Measurements from ENCODE around the gene SLC46A3. TPM values are rescaled to one million over a fixed set of nuclear protein-coding genes. Genes with fewer than 3 reads are reported as not detected.
A peak's percentile ranks its signal among the peaks of the same experiment; 100 is the strongest.
"Not testable (repeated sequence)": the region's sequence is repeated elsewhere in the genome, so short reads cannot be mapped to it uniquely, and the experiment has no call there.

The SLC46A3 gene
- total RNA-seq, 1 experiment from 2014 or later, result 0.94 TPM

DNA sequence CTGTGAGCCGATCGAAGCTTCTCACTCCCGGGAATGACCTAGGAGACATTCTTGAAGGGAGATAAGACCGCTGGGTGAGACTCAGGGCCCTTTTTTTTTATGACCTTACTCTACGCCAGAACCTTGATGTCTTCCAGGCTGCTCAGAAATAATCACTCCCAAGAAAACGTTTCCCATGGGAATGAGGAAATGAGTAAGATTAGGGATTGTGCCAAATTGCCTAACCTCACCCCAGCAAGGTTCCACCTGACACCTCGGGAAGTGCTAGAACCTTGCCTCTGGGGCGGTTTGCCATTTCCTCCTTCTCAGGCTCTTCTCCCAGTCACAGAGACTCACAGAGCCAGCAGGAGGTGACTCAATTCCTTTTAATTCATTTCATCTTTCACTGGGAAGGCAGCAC lies 2.3 kb downstream of the SLC46A3 start:
- no peak overlapping the region for H3K4me3 ChIP-seq (ENCODE audit: insufficient read depth, low read depth, low read length)
- peaks cover 18% of the 10 kb centered on the region for H3K27me3 ChIP-seq (ENCODE audit: control insufficient read depth, insufficient read depth, low read length)
- DNase-seq, result no peak
- no peaks in the 10 kb centered on the region for H3K36me3 ChIP-seq (replicated peaks; ENCODE audit: control insufficient read depth, insufficient read depth, low read length)

DNA sequence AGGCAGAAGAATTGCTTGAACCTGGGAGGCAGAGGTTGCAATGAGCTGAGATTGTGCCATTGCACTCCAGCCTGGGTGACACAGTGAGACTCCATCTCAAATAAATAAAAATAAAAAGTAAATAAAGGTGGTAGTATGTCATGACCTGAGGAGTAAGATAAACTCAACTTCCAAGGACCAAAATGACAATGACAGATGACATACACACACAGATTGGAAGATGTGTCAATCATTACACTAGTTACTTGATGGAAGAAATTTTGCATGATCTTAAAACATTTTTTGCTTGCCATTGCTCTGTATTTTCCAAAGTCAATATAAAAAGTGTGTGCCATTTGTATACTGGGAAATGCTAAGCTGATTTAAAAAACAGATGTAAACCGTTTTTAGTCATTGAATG lies 4.1 kb downstream of the SLC46A3 start:
- Histone ChIP-seq H3K36me3 (replicated peaks; ENCODE audit: control insufficient read depth, insufficient read depth, low read length) (no peaks in the 10 kb centered on the region), H3K4me3 (ENCODE audit: insufficient read depth, low read depth, low read length) (no peak overlapping the region)
- no peak for DNase-seq

DNA sequence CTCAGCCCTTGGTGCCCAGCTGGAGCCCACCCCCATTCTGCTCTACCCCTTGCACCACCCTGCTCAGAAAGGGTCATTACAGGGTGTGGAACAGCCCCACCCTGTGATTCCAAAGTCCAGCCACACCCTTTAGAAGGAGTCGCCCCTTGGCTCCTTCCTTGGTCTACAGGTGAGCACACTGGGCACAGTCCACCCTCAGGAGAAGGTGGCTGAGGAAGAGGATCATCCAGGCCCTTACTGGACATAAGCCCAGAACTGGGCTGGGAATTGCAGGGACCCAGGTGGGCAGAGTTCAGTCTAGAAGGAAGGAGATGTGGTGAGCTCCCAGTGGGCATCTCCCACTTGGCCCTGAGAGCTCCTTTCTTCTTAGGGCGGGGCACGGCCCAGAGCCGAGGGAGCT lies 8.6 kb downstream of the SLC46A3 start:
- Histone ChIP-seq H3K36me3 (replicated peaks; ENCODE audit: control insufficient read depth, insufficient read depth, low read length) (no peaks in the 10 kb centered on the region), H3K4me3 (ENCODE audit: insufficient read depth, low read depth, low read length) (no peak overlapping the region), H3K27me3 (ENCODE audit: control insufficient read depth, insufficient read depth, low read length) (no peaks in the 10 kb centered on the region)
- no peak for DNase-seq

More for the DNA sequence above, 4.1 kb downstream of the SLC46A3 start:
- H3K27me3 ChIP-seq (ENCODE audit: control insufficient read depth, insufficient read depth, low read length), result peaks cover 17% of the 10 kb centered on the region

DNA sequence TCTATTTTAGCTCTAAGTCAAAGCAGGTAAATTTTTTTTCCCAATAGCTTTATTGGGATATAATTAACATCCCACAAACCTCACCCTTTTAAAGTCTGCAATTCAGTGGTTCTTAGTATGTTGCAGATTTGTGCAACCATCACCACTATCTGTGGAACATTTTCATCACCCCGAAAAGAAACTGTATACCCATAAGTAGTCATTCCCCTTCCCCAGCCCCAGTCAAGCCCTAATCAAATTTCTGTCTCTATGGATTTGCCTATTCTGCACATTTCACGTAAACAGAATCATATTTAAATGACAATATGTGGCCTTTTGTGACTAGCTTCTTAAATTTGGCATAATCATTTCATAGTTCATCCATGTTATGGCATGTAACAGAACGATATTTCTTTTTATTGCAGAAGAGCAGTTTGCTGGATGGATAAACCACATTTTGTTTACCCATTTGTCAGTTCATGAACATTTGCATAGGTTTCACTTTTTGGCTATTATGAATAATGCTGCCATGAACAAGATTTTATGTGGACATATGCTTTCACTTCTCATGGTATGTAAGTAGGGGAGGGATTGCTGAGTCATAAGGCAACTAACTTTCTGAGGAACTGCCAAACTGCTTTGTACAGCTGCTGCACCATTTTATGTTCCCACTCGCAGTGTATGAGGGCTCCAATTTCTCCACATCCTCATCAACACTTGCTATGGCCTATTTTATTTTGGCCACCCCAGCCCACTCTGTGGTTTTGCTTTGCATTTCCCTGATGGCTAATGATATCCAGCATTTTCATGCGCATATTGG lies 10.9 kb downstream of the SLC46A3 start:
- Histone ChIP-seq H3K4me3 (ENCODE audit: insufficient read depth, low read depth, low read length) (no peak overlapping the region), H3K36me3 (replicated peaks; ENCODE audit: control insufficient read depth, insufficient read depth, low read length) (no peaks in the 10 kb centered on the region), H3K27me3 (ENCODE audit: control insufficient read depth, insufficient read depth, low read length) (no peaks in the 10 kb centered on the region)
- no peak for DNase-seq

DNA sequence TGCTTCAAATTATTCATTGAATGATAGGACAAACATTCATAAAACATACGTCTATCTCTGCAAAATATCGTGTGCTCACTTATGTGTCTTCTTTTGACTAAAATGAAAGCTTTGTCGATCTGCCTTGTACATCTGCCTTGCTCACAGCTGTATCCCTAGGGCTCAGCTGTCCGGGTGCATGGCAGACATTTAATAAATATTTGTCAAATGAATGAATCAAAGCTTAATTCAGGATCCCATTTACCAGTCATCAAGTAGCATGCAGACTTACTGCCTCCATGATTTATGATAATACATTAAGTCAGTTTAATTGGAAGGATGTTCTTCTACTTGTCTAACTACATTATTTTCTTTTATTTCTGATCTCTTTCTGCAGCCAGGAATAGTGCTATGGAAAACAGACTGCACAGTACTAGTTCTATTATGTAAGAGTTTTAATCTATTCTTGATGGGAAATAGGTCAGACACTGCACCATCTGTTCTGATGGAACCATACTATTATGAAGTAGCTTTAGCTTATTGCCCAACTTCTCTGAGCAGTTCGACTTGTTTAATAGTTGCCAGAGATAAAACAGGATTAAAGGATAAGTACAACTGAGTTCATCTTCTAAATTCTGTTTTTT lies 13.2 kb downstream of the SLC46A3 start:
- no peak for DNase-seq
- no peaks in the 10 kb centered on the region for H3K27me3 ChIP-seq (ENCODE audit: control insufficient read depth, insufficient read depth, low read length)
- no peaks in the 10 kb centered on the region for H3K36me3 ChIP-seq (replicated peaks; ENCODE audit: control insufficient read depth, insufficient read depth, low read length)
- no peak overlapping the region for H3K4me3 ChIP-seq (ENCODE audit: insufficient read depth, low read depth, low read length)

DNA sequence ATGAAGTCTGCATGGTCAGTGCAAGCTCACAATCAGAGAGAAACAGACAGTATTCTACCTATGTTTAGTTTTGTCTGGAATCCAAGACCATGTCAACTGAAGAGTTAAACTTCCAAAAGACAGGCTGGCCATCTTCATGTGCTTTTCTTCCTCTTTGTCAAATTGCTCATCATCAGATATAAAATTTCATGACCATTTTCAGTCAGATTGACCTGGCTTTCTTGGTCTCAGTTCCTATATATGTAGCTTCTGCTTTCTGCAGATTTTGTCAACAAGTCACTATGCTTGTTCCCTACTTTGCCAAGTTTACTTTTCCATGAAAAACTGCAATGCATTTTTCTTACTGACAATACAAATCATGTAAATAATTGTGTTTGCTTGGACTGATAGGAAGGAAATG lies 13.9 kb downstream of the SLC46A3 start:
- no peaks in the 10 kb centered on the region for H3K27me3 ChIP-seq (ENCODE audit: control insufficient read depth, insufficient read depth, low read length)
- H3K4me3 ChIP-seq (ENCODE audit: insufficient read depth, low read depth, low read length), result no peak overlapping the region
- no peak for DNase-seq
- H3K36me3 ChIP-seq (replicated peaks; ENCODE audit: control insufficient read depth, insufficient read depth, low read length), result no peaks in the 10 kb centered on the region

DNA sequence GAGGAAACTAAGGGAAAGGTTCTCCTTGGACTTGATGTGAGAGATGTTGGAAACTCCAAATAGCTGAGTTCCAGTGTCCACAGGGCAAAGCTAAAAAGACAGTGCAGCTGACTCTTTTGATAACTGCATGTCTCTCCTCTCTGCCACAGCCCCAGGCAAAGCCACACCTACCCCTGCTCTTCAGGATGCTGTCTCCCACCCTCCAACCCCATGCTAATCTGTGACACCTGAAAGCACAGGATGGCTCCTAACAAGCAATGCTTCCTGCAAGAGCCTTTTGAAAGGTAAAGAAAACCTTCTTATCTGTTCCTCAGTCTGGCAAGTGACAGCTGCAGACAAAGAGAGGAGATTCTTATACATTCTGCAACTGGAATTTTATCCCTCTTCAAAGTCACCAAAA lies 14.5 kb downstream of the SLC46A3 start:
- H3K4me3 ChIP-seq (ENCODE audit: insufficient read depth, low read depth, low read length), result no peak overlapping the region
- DNase-seq, result no peak
- H3K27me3 ChIP-seq (ENCODE audit: control insufficient read depth, insufficient read depth, low read length), result no peaks in the 10 kb centered on the region
- no peaks in the 10 kb centered on the region for H3K36me3 ChIP-seq (replicated peaks; ENCODE audit: control insufficient read depth, insufficient read depth, low read length)

DNA sequence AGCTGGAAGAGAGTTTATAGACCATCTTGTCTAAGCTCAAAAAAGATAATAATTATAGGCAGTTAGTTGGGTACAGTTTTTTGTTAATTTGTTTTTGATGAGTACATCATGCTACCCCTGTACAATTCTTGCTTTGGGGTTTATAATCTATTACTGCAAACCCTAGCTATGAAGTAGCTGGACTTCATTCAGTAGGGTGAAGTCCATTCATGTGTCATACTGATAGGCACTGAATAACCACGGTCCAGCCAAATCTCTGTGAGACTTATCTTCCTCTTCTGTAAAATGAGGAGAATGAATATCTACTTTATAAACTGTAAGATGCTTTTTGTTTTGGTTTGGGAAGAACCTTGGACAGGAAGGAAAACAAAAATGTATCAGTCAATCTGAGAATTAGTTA lies 19.5 kb downstream of the SLC46A3 start:
- Histone ChIP-seq H3K27me3 (ENCODE audit: control insufficient read depth, insufficient read depth, low read length) (no peaks in the 10 kb centered on the region), H3K36me3 (replicated peaks; ENCODE audit: control insufficient read depth, insufficient read depth, low read length) (no peaks in the 10 kb centered on the region), H3K4me3 (ENCODE audit: insufficient read depth, low read depth, low read length) (no peak overlapping the region)
- no peak for DNase-seq

DNA sequence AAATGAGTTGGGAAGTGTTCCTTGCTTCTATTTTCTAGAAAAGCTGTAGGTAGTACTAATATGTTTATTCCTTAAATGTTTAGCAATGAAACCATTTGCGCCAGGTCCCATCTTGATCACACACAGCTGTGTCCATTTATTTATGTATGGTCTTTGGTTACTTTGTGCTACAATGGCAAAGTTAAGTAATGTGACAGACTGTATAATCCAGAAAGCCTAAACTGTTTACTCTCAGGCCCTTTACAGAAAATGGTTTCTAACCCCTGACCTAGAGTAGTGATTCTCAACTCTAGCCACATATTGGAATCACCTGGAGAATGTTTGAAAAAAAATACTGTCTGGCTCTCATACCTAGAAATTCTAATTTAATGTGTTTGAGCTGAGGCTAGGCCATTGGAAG lies 21.3 kb downstream of the SLC46A3 start:
- H3K36me3 ChIP-seq (replicated peaks; ENCODE audit: control insufficient read depth, insufficient read depth, low read length), result no peaks in the 10 kb centered on the region
- H3K27me3 ChIP-seq (ENCODE audit: control insufficient read depth, insufficient read depth, low read length), result no peaks in the 10 kb centered on the region
- H3K4me3 ChIP-seq (ENCODE audit: insufficient read depth, low read depth, low read length), result no peak overlapping the region
- no peak for DNase-seq

DNA sequence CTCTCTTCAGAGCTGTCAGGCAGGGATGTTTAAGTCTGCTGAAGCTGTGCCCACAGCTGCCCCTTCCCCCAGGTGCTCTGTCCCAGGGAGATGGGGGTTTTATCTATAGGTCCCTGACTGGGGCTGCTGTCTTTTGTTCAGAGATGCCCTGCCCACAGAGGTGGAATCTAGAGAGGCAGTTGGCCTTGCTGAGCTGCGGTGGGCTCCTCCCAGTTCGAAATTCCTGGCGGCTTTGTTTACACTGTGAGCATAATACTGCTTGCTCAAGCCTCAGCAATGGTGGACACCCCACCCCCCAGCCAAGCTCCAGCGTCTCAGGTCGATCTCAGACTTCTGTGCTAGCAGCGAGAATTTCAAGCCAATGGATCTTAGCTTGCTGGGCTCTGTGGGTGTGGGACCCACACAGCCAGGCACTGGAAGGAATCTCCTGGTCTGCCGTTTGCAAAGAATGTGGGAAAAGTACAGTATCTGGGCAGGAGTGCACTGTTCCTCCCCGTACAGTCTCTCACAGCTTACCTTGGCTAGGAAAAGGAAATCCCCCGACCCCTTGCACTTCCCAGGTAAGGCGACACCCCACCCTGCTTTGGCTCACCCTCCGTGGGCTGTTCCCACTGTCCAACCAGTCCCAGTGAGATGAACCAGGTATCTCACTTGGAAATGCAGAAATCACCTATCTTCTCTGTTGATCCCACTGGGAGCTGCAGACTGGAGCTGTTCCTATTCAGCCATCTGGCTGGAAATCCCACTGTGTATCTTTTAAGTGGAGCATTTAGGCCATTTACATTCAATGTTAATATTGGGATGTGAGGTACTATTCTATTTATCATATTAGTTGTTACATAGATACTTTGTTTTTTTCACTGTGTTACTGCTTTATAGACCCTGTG lies 24.9 kb downstream of the SLC46A3 start:
- H3K4me3 ChIP-seq (ENCODE audit: insufficient read depth, low read depth, low read length), result peak overlapping the region; percentile 17
- not testable (repeated sequence) for H3K27me3 ChIP-seq (ENCODE audit: control insufficient read depth, insufficient read depth, low read length); H3K36me3 ChIP-seq (replicated peaks; ENCODE audit: control insufficient read depth, insufficient read depth, low read length); DNase-seq

DNA sequence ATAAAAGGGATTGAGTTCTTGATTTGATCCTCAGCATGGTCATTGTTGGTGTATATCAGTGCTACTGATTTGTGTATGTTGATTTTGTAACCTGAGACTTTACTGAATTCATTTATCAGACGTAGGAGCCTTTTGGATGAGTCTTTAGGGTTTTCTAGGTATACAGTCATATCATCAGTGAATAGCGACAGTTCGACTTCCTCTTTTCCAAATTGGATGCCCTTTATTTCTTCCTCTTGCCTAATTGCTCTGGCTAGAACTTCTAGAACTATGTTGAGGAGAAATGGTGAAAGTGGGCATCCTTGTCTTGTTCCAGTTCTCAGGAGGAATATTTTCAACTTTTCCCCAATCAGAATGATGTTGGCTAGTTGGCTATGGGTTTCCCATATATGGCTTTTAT lies 32.9 kb downstream of the SLC46A3 start:
- Histone ChIP-seq H3K27me3 (ENCODE audit: control insufficient read depth, insufficient read depth, low read length) (no peaks in the 10 kb centered on the region), H3K4me3 (ENCODE audit: insufficient read depth, low read depth, low read length) (no peak overlapping the region), H3K36me3 (replicated peaks; ENCODE audit: control insufficient read depth, insufficient read depth, low read length) (no peaks in the 10 kb centered on the region)
- DNase-seq, result no peak

DNA sequence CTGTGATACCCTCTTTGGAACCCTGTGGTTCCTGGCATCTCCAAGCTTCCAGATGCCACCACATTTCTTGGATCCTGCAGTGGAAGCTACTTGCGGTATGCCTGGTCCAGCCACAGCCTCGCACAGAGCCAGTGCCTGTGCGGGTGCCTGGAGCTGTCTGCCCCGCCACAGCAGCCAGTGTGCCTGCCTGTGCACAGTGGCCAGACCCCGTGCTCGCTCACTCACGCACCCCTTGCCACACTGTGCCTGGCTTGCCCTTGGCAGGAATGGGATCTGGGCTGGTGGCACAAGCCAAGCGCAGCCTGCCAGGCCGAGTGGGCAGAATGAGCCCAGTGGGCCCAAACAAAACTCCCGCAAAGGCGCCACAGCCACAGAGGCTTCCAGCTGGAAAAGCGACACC lies 33.7 kb downstream of the SLC46A3 start:
- Histone ChIP-seq H3K36me3 (replicated peaks; ENCODE audit: control insufficient read depth, insufficient read depth, low read length) (no peaks in the 10 kb centered on the region; the same call in 1 of the 2 replicates), H3K27me3 (ENCODE audit: control insufficient read depth, insufficient read depth, low read length) (no peaks in the 10 kb centered on the region), H3K4me3 (ENCODE audit: insufficient read depth, low read depth, low read length) (no peak overlapping the region)
- no peak for DNase-seq

DNA sequence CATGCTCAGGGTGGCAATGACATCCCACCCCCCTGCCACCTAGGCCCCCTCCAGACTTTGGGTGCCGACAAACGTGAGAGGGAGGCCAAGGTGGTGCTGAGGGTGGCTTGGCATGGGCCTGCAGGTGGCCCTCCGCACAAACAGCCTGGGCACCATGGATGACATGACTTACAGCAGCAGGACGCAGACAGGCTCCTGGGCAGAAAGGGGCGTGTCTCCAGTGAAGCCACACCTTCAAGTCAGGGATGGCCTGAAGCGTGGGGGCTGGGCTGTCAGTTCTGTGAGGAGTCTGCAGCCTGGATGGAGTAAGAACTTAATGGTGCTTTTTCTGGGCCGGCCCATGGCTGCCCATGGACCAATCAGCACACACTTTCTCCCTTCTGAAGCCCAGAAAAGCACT lies 34.5 kb downstream of the SLC46A3 start:
- peak; percentile 78 for DNase-seq
- H3K4me3 ChIP-seq (ENCODE audit: insufficient read depth, low read depth, low read length), result no peak overlapping the region
- no peaks in the 10 kb centered on the region; the same call in 1 of the 2 replicates for H3K36me3 ChIP-seq (replicated peaks; ENCODE audit: control insufficient read depth, insufficient read depth, low read length)
- no peaks in the 10 kb centered on the region for H3K27me3 ChIP-seq (ENCODE audit: control insufficient read depth, insufficient read depth, low read length)

DNA sequence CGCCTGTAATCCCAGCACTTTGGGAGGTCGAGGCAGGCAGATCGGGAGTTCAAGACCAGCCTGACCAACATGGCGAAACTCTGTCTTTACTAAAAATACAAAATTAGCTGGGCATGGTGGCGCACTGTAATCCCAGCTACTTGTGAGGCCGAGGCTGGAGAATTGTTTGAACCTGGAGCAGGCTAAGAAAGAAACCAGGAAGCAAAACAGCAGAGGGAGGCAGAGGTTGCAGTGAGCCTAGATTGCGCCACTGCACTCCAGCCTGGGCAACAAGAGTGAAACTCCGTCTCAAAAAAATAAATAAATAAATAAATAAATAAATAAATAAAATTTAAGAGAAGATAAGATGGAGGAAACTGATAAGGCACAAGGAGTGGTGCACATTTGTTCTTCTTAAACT lies 35.6 kb downstream of the SLC46A3 start:
- not testable (repeated sequence) for DNase-seq; H3K36me3 ChIP-seq (replicated peaks; ENCODE audit: control insufficient read depth, insufficient read depth, low read length); H3K27me3 ChIP-seq (ENCODE audit: control insufficient read depth, insufficient read depth, low read length); H3K4me3 ChIP-seq (ENCODE audit: insufficient read depth, low read depth, low read length)

DNA sequence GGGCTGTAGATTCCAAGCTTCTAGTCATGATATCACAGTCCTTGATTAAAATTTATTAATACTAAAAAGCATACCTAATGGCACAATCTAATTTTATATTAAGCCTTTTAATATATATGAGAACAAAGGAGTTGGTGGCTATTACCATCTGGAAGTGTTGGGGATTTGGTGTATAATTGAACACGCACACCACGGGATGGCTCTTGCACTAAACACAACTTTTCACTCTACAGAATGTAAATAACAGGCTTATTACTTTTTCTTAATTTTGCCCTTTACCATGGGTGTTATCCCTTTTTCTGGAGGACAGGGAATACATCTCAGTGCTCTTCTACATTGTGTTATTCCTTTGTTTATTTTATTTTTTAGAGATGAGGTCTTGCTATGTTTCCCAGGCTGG lies 38.2 kb downstream of the SLC46A3 start:
- peaks cover 3% of the 10 kb centered on the region for H3K36me3 ChIP-seq (replicated peaks; ENCODE audit: control insufficient read depth, insufficient read depth, low read length)
- no peaks in the 10 kb centered on the region for H3K27me3 ChIP-seq (ENCODE audit: control insufficient read depth, insufficient read depth, low read length)
- no peak overlapping the region for H3K4me3 ChIP-seq (ENCODE audit: insufficient read depth, low read depth, low read length)
- no peak for DNase-seq

Measured in H7 (cell line).